ENCODE measurements around the gene NRIP1. TPM values are rescaled to one million over a fixed set of nuclear protein-coding genes. Genes with fewer than 3 reads are reported as not detected.

NRIP1 gene
- total and polyA plus RNA-seq, 11 donors: 2.9 to 32.0 (median 17.6) TPM

GRCh38 chr21:14998336-14998735, 66.5 kb downstream of the NRIP1 start:
- H3K4me3 ChIP-seq: no peak overlapping the region
- H3K9me3 ChIP-seq: no peaks in the 10 kb centered on the region
- ATAC-seq (no peak), DNase-seq (no peak)
- peaks cover 0 to 41% (median 14%) of the 10 kb centered on the region in 12 donors for H3K4me1 ChIP-seq
- WGBS, 4 donors: 38 to 63% (median 44%) methylated on average over 3 of the region's 3 CpGs
- no peaks in the 10 kb centered on the region for H3K36me3 ChIP-seq
- no peaks in the 10 kb centered on the region for H3K27me3 ChIP-seq
- no peak overlapping the region for H3K27ac ChIP-seq
- intact Hi-C loops (cut with DNase I): no loop called here
- TF ChIP-seq POLR2A (IDR thresholded peaks at IDR 0.05) (no peak), CTCF (IDR thresholded peaks at IDR 0.05) (no peak)

- TF ChIP-seq POLR2A (IDR thresholded peaks at IDR 0.05) (no peak), CTCF (IDR thresholded peaks at IDR 0.05) (no peak)
- DNase-seq (peak in 3 of 5 donors; percentile 40 to 43 (median 43)), ATAC-seq (no peak)
- 84 to 87% (median 87%) methylated on average over 9 of the region's 9 CpGs for WGBS, 4 donors
- Histone ChIP-seq H3K27me3 (no peaks in the 10 kb centered on the region), H3K4me3 (no peak overlapping the region), H3K4me1 (peaks cover 0 to 29% (median 6%) of the 10 kb centered on the region in 12 donors), H3K36me3 (peaks cover 0 to 4% (median 0%) of the 10 kb centered on the region in 9 donors), H3K27ac (no peak overlapping the region), H3K9me3 (no peaks in the 10 kb centered on the region)
- intact Hi-C loops (cut with DNase I): no loop called here
Observed at GRCh38 chr21:14995695-14996490, 68.9 kb downstream of the NRIP1 start.

- intact Hi-C loops (cut with DNase I): no loop called here
- Histone ChIP-seq H3K4me3 (no peak overlapping the region), H3K36me3 (peaks cover 0 to 9% (median 0%) of the 10 kb centered on the region in 9 donors), H3K27me3 (no peaks in the 10 kb centered on the region), H3K4me1 (peaks cover 0 to 22% (median 4%) of the 10 kb centered on the region in 12 donors), H3K27ac (no peak overlapping the region), H3K9me3 (no peaks in the 10 kb centered on the region)
- ATAC-seq (no peak), DNase-seq (no peak)
- WGBS, 4 donors: 62 to 71% (median 65%) methylated on average over 2 of the region's 2 CpGs
- TF ChIP-seq POLR2A (IDR thresholded peaks at IDR 0.05) (no peak), CTCF (IDR thresholded peaks at IDR 0.05) (no peak)
Observed at GRCh38 chr21:14995226-14995625, 69.6 kb downstream of the NRIP1 start.

- H3K27ac ChIP-seq: no peak overlapping the region
- 88 to 94% (median 92%) methylated on average over 2 of the region's 2 CpGs for WGBS, 4 donors
- TF ChIP-seq POLR2A (IDR thresholded peaks at IDR 0.05) (no peak), CTCF (IDR thresholded peaks at IDR 0.05) (no peak)
- H3K27me3 ChIP-seq: no peaks in the 10 kb centered on the region
- peaks cover 0 to 9% (median 0%) of the 10 kb centered on the region in 9 donors for H3K36me3 ChIP-seq
- H3K4me1 ChIP-seq: peaks cover 0 to 36% (median 11%) of the 10 kb centered on the region in 12 donors
- H3K9me3 ChIP-seq: no peaks in the 10 kb centered on the region
- no peak for DNase-seq
- no peak for ATAC-seq
- H3K4me3 ChIP-seq: no peak overlapping the region
- intact Hi-C loops (cut with DNase I): no loop called here
Observed at GRCh38 chr21:14993115-14993514, 71.7 kb downstream of the NRIP1 start.
